ENCODE data around the gene CDCA7. TPM values are rescaled to one million over a fixed set of nuclear protein-coding genes. Genes with fewer than 3 reads are reported as not detected.

The CDCA7 gene
- total RNA-seq, 1 experiment from 2014 or later, result 50.3 TPM

DNA sequence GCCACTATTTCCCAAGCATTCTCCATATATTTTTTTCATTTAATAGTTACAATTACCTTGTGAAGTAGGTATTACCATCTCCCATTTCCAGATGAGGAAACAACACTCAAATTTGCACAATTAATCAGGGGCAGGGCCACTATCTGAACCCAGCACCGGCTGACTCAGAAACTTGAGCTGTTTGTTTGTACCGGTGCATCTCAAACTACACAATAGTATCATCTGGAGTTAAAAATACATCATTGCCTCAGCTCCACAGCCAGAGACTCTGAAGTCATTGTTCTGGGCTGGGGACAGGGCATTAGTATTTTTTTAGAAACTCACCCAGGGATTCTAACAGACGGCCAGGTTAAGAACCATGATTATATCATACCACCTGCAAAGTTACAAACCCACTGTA, 55.9 kb downstream of the CDCA7 start:
- H3K4me1 ChIP-seq (ENCODE audit: insufficient read depth, low read length), result no peaks in the 10 kb centered on the region
- Mint-ChIP-seq H3K36me3 (ENCODE audit: insufficient read depth in 1 of 3, low read depth in 3 of 3) (no peaks in the 10 kb centered on the region; a peak in 1 of 7 replicates), H3K4me1 (peaks cover 3 to 9% of the 10 kb centered on the region in 2 experiments), H3K4me3 (no peak overlapping the region), H3K9me3 (no peaks in the 10 kb centered on the region), H3K27ac (no peak overlapping the region), H3K27me3 (ENCODE audit: low read depth) (no peaks in the 10 kb centered on the region)
- no peak overlapping the region for H2BK20ac ChIP-seq (ENCODE audit: low read depth, low read length, poor library complexity, severe bottlenecking)
- H3K79me2 ChIP-seq (ENCODE audit: insufficient read depth, low read length), result no peaks in the 10 kb centered on the region
- no peak for DNase-seq
- no peak overlapping the region for H4K91ac ChIP-seq (ENCODE audit: insufficient read length, low read depth, low read length)
- H2BK120ac ChIP-seq (ENCODE audit: low read depth, low read length, poor library complexity, severe bottlenecking), result no peak overlapping the region
- no peaks in the 10 kb centered on the region for H3K9me3 ChIP-seq (ENCODE audit: control insufficient read depth, low read depth, low read length)
- no peak overlapping the region for H4K8ac ChIP-seq (replicated peaks; ENCODE audit: insufficient read length, low read depth, low read length)
- H3K4ac ChIP-seq (ENCODE audit: low read depth, low read length), result no peak overlapping the region
- no peak overlapping the region for H2BK12ac ChIP-seq (ENCODE audit: insufficient read length, low read depth, low read length)
- H2AFZ ChIP-seq (ENCODE audit: low read length), result no peak overlapping the region
- H3K9ac ChIP-seq (ENCODE audit: extremely low read depth, insufficient read length, low read length), result no peak overlapping the region
- H3K23ac ChIP-seq (ENCODE audit: insufficient read length, low read depth, low read length), result no peak overlapping the region
- H4K5ac ChIP-seq (ENCODE audit: insufficient read length, low read depth, low read length), result no peak overlapping the region
- no peak overlapping the region for H3K27ac ChIP-seq (ENCODE audit: insufficient read length, low read depth, low read length)
- no peaks in the 10 kb centered on the region for H3K23me2 ChIP-seq (ENCODE audit: insufficient read length, low read depth, low read length, poor library complexity, severe bottlenecking)
- H3K4me2 ChIP-seq (ENCODE audit: insufficient read depth, insufficient read length, low read length), result no peak overlapping the region
- H3K27me3 ChIP-seq (ENCODE audit: insufficient read depth, low read length), result no peaks in the 10 kb centered on the region
- no peak for TF ChIP-seq CTCF (conservative IDR thresholded peaks at IDR 0.05)
- no peaks in the 10 kb centered on the region for H4K20me1 ChIP-seq (ENCODE audit: control insufficient read depth, insufficient read depth, insufficient read length)
- no peak overlapping the region for H2AK5ac ChIP-seq (ENCODE audit: insufficient read length, low read length)
- no peak overlapping the region for H2BK5ac ChIP-seq (ENCODE audit: insufficient read length, low read length)
- WGBS (ENCODE audit: extremely low coverage, insufficient read length, low lambda C conversion rate), result no CpG with 5 or more reads among the region's 3 CpGs
- no peak overlapping the region for H3K14ac ChIP-seq (ENCODE audit: insufficient read depth, low read length)
- no peak overlapping the region for H2BK15ac ChIP-seq (ENCODE audit: low read depth, low read length)
- H3K18ac ChIP-seq (ENCODE audit: insufficient read length, low read depth, low read length), result no peak overlapping the region
- H3K56ac ChIP-seq (ENCODE audit: insufficient read length, low read depth, low read length), result no peak overlapping the region
- H3T11ph ChIP-seq (ENCODE audit: low read length), result no peak overlapping the region
- H3K79me1 ChIP-seq (ENCODE audit: insufficient read depth, low read depth, low read length, poor library complexity, severe bottlenecking), result no peaks in the 10 kb centered on the region

All from H9 (cell line).